ENCODE measurements around the gene KCTD3.

Gene KCTD3

DNA sequence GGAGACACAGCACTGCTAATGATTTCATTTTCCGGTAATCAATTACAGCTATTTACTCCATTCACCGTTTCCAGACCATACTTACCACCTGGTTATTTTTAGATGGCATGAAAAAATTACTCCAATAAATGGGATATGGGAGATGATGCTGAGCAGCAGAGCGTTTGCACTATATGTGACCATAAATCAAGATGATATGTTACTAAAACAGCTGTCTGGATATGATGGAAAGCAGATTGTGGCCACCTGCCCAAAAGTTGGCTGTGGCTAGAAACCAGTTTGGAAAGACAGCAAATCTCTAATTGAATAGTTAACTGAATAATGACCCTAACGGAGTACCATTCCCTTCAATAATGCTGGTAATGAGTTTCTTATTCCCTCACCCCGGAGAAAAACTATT lies 22.5 kb upstream of the KCTD3 start:
- H3K4me1 ChIP-seq (ENCODE audit: control insufficient read depth in 1 of 2, insufficient read depth in 1 of 2, low read depth in 1 of 2, low read length in 1 of 2), result peaks cover 0 to 5% of the 10 kb centered on the region in 2 experiments
- no peak for TF ChIP-seq CTCF (IDR thresholded peaks at IDR 0.05)
- no peak overlapping the region for H3K27ac ChIP-seq
- H3K36me3 ChIP-seq, result no peaks in the 10 kb centered on the region
- H3K9me3 ChIP-seq, result no peaks in the 10 kb centered on the region
- H3K4me3 ChIP-seq (ENCODE audit: low read depth in 1 of 2, low read length in 1 of 2), result no peak overlapping the region
- no peaks in the 10 kb centered on the region for H3K27me3 ChIP-seq

GRCh38 chr1:215545096-215545495 lies 22.0 kb upstream of the KCTD3 start:
- no peaks in the 10 kb centered on the region for H3K36me3 ChIP-seq
- H3K4me3 ChIP-seq (ENCODE audit: low read depth in 1 of 2, low read length in 1 of 2), result no peak overlapping the region
- no peaks in the 10 kb centered on the region for H3K27me3 ChIP-seq
- no peaks in the 10 kb centered on the region for H3K9me3 ChIP-seq
- no peak overlapping the region for H3K27ac ChIP-seq
- no peak for TF ChIP-seq CTCF (IDR thresholded peaks at IDR 0.05)
- peaks cover 0 to 5% of the 10 kb centered on the region in 2 experiments for H3K4me1 ChIP-seq (ENCODE audit: control insufficient read depth in 1 of 2, insufficient read depth in 1 of 2, low read depth in 1 of 2, low read length in 1 of 2)

GRCh38 chr1:215547011-215547410 lies 20.1 kb upstream of the KCTD3 start:
- TF ChIP-seq CTCF (IDR thresholded peaks at IDR 0.05), result no peak
- Histone ChIP-seq H3K27me3 (no peaks in the 10 kb centered on the region), H3K27ac (no peak overlapping the region), H3K9me3 (no peaks in the 10 kb centered on the region), H3K36me3 (no peaks in the 10 kb centered on the region), H3K4me1 (ENCODE audit: control insufficient read depth in 1 of 2, insufficient read depth in 1 of 2, low read depth in 1 of 2, low read length in 1 of 2) (peaks cover 0 to 5% of the 10 kb centered on the region in 2 experiments), H3K4me3 (ENCODE audit: low read depth in 1 of 2, low read length in 1 of 2) (no peak overlapping the region)

DNA sequence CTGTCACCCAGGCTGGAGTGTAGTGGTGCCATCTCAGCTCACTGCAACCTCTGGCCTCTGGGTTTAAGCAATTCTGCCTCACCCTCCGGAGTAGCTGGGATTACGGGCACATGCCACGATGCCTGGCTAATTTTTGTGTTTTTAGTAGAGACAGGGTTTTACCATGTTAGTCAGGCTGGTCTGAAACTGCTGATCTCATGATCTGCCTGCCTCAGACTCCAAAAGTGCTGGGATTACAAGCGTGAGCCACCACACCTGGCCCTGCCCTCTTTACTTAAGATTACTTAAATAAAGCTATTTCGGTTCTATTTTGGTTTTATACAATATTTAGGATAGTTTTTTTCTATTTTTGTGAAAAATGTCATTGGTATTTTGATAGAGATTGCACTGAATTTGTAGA lies 15.3 kb upstream of the KCTD3 start:
- H3K27me3 ChIP-seq, result no peaks in the 10 kb centered on the region
- no peak for TF ChIP-seq CTCF (IDR thresholded peaks at IDR 0.05)

GRCh38 chr1:215554865-215555264 lies 12.2 kb upstream of the KCTD3 start:
- H3K27ac ChIP-seq, result no peak overlapping the region
- no peaks in the 10 kb centered on the region for H3K27me3 ChIP-seq
- H3K4me3 ChIP-seq (ENCODE audit: low read depth in 1 of 2, low read length in 1 of 2), result no peak overlapping the region
- H3K36me3 ChIP-seq, result no peaks in the 10 kb centered on the region
- no peaks in the 10 kb centered on the region for H3K4me1 ChIP-seq (ENCODE audit: control insufficient read depth in 1 of 2, insufficient read depth in 1 of 2, low read depth in 1 of 2, low read length in 1 of 2)
- TF ChIP-seq CTCF (IDR thresholded peaks at IDR 0.05), result no peak
- no peaks in the 10 kb centered on the region for H3K9me3 ChIP-seq

More for the DNA sequence above, 15.3 kb upstream of the KCTD3 start:
- no peak overlapping the region for H3K27ac ChIP-seq
- no peaks in the 10 kb centered on the region for H3K36me3 ChIP-seq
- H3K4me3 ChIP-seq (ENCODE audit: low read depth in 1 of 2, low read length in 1 of 2), result no peak overlapping the region
- no peaks in the 10 kb centered on the region for H3K9me3 ChIP-seq
- no peaks in the 10 kb centered on the region for H3K4me1 ChIP-seq (ENCODE audit: control insufficient read depth in 1 of 2, insufficient read depth in 1 of 2, low read depth in 1 of 2, low read length in 1 of 2)

DNA sequence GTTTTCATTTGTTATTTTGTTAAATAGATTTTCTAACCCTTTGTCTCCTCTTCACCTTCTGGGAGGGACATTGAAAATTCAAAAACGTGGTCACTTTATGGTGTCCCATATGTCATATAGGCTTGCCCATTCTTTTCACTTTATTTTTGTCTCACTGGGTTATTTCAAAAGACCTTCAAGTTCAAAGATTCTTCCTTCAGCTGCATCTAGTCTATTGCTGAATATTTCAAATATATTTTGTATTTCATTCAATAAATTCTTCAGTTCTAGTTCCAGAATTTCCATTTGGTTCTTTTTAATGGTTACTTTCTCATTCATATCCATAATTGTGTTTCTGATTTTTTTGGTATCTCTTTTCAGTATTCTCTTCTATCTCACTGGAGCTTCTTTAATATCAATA lies 11.6 kb upstream of the KCTD3 start:
- H3K27ac ChIP-seq, result no peak overlapping the region
- no peak for TF ChIP-seq CTCF (IDR thresholded peaks at IDR 0.05)
- no peaks in the 10 kb centered on the region for H3K4me1 ChIP-seq (ENCODE audit: control insufficient read depth in 1 of 2, insufficient read depth in 1 of 2, low read depth in 1 of 2, low read length in 1 of 2)
- no peaks in the 10 kb centered on the region for H3K36me3 ChIP-seq
- no peaks in the 10 kb centered on the region for H3K27me3 ChIP-seq
- H3K9me3 ChIP-seq, result no peaks in the 10 kb centered on the region
- no peak overlapping the region for H3K4me3 ChIP-seq (ENCODE audit: low read depth in 1 of 2, low read length in 1 of 2)
